Ovary (tissue), 3 donors: ENCODE measurements around the gene NPHP3.

Experiments used
- CTCF ChIP-seq, 3 donors: fragments of 450-650 bp in 2 of 3; fragments of 200-600 bp in 1 of 3; IDR thresholded peaks; one replicate each; pipeline versions ENCODE4 v1.5.1 to v1.8.0; 2016 to 2022; ENCODE audit warnings: antibody characterized with exemption in 3 of 3, mild to moderate bottlenecking in 1 of 3
- POLR2A ChIP-seq: fragments of 450-650 bp; IDR thresholded peaks from one replicate; pipeline ENCODE4 v1.6.1; 2017; ENCODE audit warnings: antibody characterized with exemption, mild to moderate bottlenecking, moderate library complexity
- donor health status: DM: no; HTN: no; CAD: no.

- TF ChIP-seq CTCF (IDR thresholded peaks at IDR 0.05) (no peak), POLR2A (no peak)
Measured at GRCh38 chr3:132675408-132675807, 46.8 kb downstream of the NPHP3 start.
